H1 (cell line): ENCODE measurements around the gene CXCL3. TPM values are rescaled to one million over a fixed set of nuclear protein-coding genes. Genes with fewer than 3 reads are reported as not detected.

ENCODE experiments used
- CTCF ChIA-PET: fragments of 300-600 bp; sonication (Branson Sonifier 250); formaldehyde crosslinking; loops from one replicate; lab custom pipeline; 2021; ENCODE audit not compliant: partially characterized antibody; lab: Charles Lee
- POLR2A ChIA-PET: fragments of 300-600 bp; sonication (Branson Sonifier 250); formaldehyde crosslinking; loops from one replicate; lab custom pipeline; 2021; ENCODE audit warnings: inconsistent platforms; ENCODE audit not compliant: partially characterized antibody; lab: Charles Lee
- DNase-seq, 2 experiments: peaks; one replicate each; pipeline versions ENCODE4 v3.0.0 to v3.0.0-alpha.2; 2010 to 2022; ENCODE audit warnings: low spot score in 2 of 2, low read depth in 1 of 2, mixed read lengths in 1 of 2
- FAIRE-seq: peaks from 2 replicates; lab custom pipeline; 2011; peaks lifted over from hg19 to GRCh38; lab: Jason Lieb, UNC
- H2AFZ ChIP-seq: 2 replicates; pipeline ENCODE4 v1.8.1; 2012; ENCODE audit warnings: low read length, inconsistent platforms
- H2AK5ac ChIP-seq: 2 replicates; pipeline ENCODE4 v1.6.1; 2013; ENCODE audit warnings: low read depth, low read length
- H2BK120ac ChIP-seq: replicated peaks from 2 replicates; pipeline ENCODE3; 2013; ENCODE audit warnings: low read depth, low read length, inconsistent platforms
- H2BK12ac ChIP-seq: 2 replicates; pipeline ENCODE4 v1.6.1; 2013; ENCODE audit warnings: low read depth, low read length
- H2BK15ac ChIP-seq: 2 replicates; pipeline ENCODE4 v1.6.1; 2013; ENCODE audit warnings: low read length
- H2BK20ac ChIP-seq: 2 replicates; pipeline ENCODE4 v1.6.1; 2013; ENCODE audit warnings: low read length
- H2BK5ac ChIP-seq: 2 replicates; pipeline ENCODE4 v1.6.1; 2013; ENCODE audit warnings: low read depth, low read length
- H3K14ac ChIP-seq: 2 replicates; pipeline ENCODE4 v1.6.1; 2013; ENCODE audit warnings: inconsistent platforms; ENCODE audit not compliant: insufficient read length
- H3K18ac ChIP-seq: 2 replicates; pipeline ENCODE4 v1.6.1; 2013; ENCODE audit warnings: low read length; ENCODE audit errors: extremely low read depth
- H3K23ac ChIP-seq: 2 replicates; pipeline ENCODE4 v1.6.1; 2013; ENCODE audit warnings: inconsistent platforms; ENCODE audit not compliant: insufficient read length
- H3K23me2 ChIP-seq: 2 replicates; pipeline ENCODE4 v1.6.1; 2013; ENCODE audit warnings: low read depth, low read length
- H3K27ac ChIP-seq: 2 replicates; pipeline ENCODE4 v1.6.1; 2011; ENCODE audit warnings: low read depth, low read length, inconsistent platforms
- H3K27me3 ChIP-seq, 4 experiments: replicated peaks in 1 of 4; 1 replicate in 1 of 4; 2 replicates in 3 of 4; pipeline versions ENCODE4 v1.6.1 to v1.8.1; 2011 to 2013; ENCODE audit warnings: low read length in 3 of 4, mild to moderate bottlenecking in 3 of 4, inconsistent platforms in 2 of 4, mixed read lengths in 2 of 4, moderate library complexity in 1 of 4; ENCODE audit not compliant: control insufficient read depth in 3 of 4, insufficient read depth in 3 of 4; ENCODE audit errors: extremely low read depth in 1 of 4
- H3K36me3 ChIP-seq, 4 experiments: 2 replicates each; pipeline versions ENCODE4 v1.6.1 to v1.8.1; 2011 to 2013; ENCODE audit warnings: mild to moderate bottlenecking in 4 of 4, low read length in 3 of 4, moderate library complexity in 2 of 4, control low read depth in 1 of 4, inconsistent platforms in 1 of 4; ENCODE audit not compliant: insufficient read depth in 4 of 4, control insufficient read depth in 2 of 4
- H3K4ac ChIP-seq: replicated peaks from 2 replicates; pipeline ENCODE3; 2013; ENCODE audit warnings: low read length, low read depth, mixed read lengths, inconsistent platforms; ENCODE audit not compliant: insufficient read length
- H3K4me1 ChIP-seq, 4 experiments: replicated peaks in 1 of 4; 1 replicate in 1 of 4; 2 replicates in 3 of 4; pipeline versions ENCODE4 v1.6.1 to v1.8.1; 2011 to 2013; ENCODE audit warnings: low read length in 3 of 4, inconsistent platforms in 2 of 4, mixed read lengths in 1 of 4; ENCODE audit not compliant: insufficient read depth in 4 of 4, control insufficient read depth in 3 of 4
- H3K4me2 ChIP-seq, 2 experiments: 2 replicates each; pipeline versions ENCODE4 v1.6.1 to v1.8.1; 2011 to 2013; ENCODE audit warnings: low read depth in 2 of 2, low read length in 2 of 2, control low read depth in 1 of 2, inconsistent platforms in 1 of 2, mild to moderate bottlenecking in 1 of 2; ENCODE audit not compliant: insufficient read depth in 1 of 2
- H3K4me3 ChIP-seq, 4 experiments: fragments of 200-600, 300-600 bp in 1 of 4; sonication (generic), shearing (Covaris generic), sonication (Bioruptor Twin) in 1 of 4; 2 replicates each; pipeline versions ENCODE4 v1.5.1 to v1.8.1; 2011 to 2016; ENCODE audit warnings: low read length in 4 of 4, low read depth in 3 of 4, control low read depth in 2 of 4, inconsistent platforms in 2 of 4, mild to moderate bottlenecking in 2 of 4, mixed read lengths in 1 of 4, moderate library complexity in 1 of 4; ENCODE audit not compliant: insufficient read depth in 2 of 4; ENCODE audit errors: extremely low read depth in 1 of 4
- H3K56ac ChIP-seq: replicated peaks from 2 replicates; pipeline ENCODE3; 2013; ENCODE audit warnings: low read depth, mild to moderate bottlenecking, mixed read lengths, low read length, inconsistent platforms; ENCODE audit not compliant: insufficient read length
- H3K79me1 ChIP-seq: 2 replicates; pipeline ENCODE4 v1.6.1; 2013; ENCODE audit warnings: low read depth, low read length, control low read depth
- H3K79me2 ChIP-seq, 2 experiments: 2 replicates each; pipeline versions ENCODE4 v1.6.1 to v1.8.1; 2012 to 2013; ENCODE audit warnings: low read length in 2 of 2, mild to moderate bottlenecking in 2 of 2, inconsistent platforms in 1 of 2; ENCODE audit not compliant: insufficient read depth in 2 of 2, control insufficient read depth in 1 of 2
- H3K9ac ChIP-seq, 4 experiments: replicated peaks in 1 of 4; 1 replicate in 1 of 4; 2 replicates in 3 of 4; pipeline versions ENCODE4 v1.6.1 to v1.8.1; 2011 to 2013; ENCODE audit warnings: low read depth in 3 of 4, low read length in 3 of 4, control low read depth in 2 of 4, mild to moderate bottlenecking in 2 of 4, moderate library complexity in 2 of 4, inconsistent platforms in 1 of 4; ENCODE audit errors: extremely low read depth in 1 of 4
- H3K9me3 ChIP-seq, 2 experiments: 2 replicates each; pipeline versions ENCODE4 v1.6.1 to v1.8.1; 2012 to 2013; ENCODE audit warnings: mild to moderate bottlenecking in 2 of 2, moderate library complexity in 2 of 2, control low read depth in 1 of 2, inconsistent platforms in 1 of 2, low read depth in 1 of 2, low read length in 1 of 2, mixed read lengths in 1 of 2; ENCODE audit not compliant: insufficient read depth in 2 of 2
- H4K20me1 ChIP-seq, 2 experiments: replicated peaks in 1 of 2; 2 replicates each; pipeline versions ENCODE3 to v1.8.1; 2011 to 2013; ENCODE audit warnings: inconsistent platforms in 2 of 2, low read length in 2 of 2, mild to moderate bottlenecking in 1 of 2; ENCODE audit not compliant: insufficient read depth in 2 of 2, control insufficient read depth in 1 of 2
- H4K5ac ChIP-seq: 2 replicates; pipeline ENCODE4 v1.6.1; 2013; ENCODE audit warnings: low read length, low read depth, mixed read lengths, inconsistent platforms; ENCODE audit not compliant: insufficient read length
- H4K8ac ChIP-seq: 2 replicates; pipeline ENCODE4 v1.8.0; 2013; ENCODE audit warnings: mild to moderate bottlenecking, moderate library complexity, low read length, inconsistent platforms; ENCODE audit not compliant: insufficient read depth; ENCODE audit errors: extremely low read depth
- H4K91ac ChIP-seq: replicated peaks from 2 replicates; pipeline ENCODE3; 2013; ENCODE audit warnings: low read length, mixed read lengths, inconsistent platforms; ENCODE audit not compliant: insufficient read length
- BACH1 ChIP-seq: IDR thresholded peaks from 2 replicates; pipeline ENCODE4 v1.6.1; 2012; ENCODE audit warnings: low read length, improper control_type of control experiment
- BCL11A ChIP-seq, 2 experiments: IDR thresholded peaks; one replicate each; pipeline ENCODE4 v1.6.1; 2011; ENCODE audit warnings: low read depth in 2 of 2, low read length in 2 of 2, mild to moderate bottlenecking in 2 of 2
- BRCA1 ChIP-seq: IDR thresholded peaks from 2 replicates; pipeline ENCODE4 v1.6.1; 2012; ENCODE audit warnings: low read depth, low read length, improper control_type of control experiment
- CHD2 ChIP-seq: IDR thresholded peaks from 2 replicates; pipeline ENCODE4 v1.6.1; 2012; ENCODE audit warnings: low read length, improper control_type of control experiment
- CTBP2 ChIP-seq: IDR thresholded peaks from 2 replicates; pipeline ENCODE4 v1.7.0; 2011; ENCODE audit warnings: borderline replicate concordance, mild to moderate bottlenecking, moderate library complexity, mixed read lengths, low read length; ENCODE audit not compliant: insufficient read depth, insufficient read length
- EZH2 ChIP-seq: fragments of 200-600 bp; sonication (generic); IDR thresholded peaks from 2 replicates; pipeline ENCODE4 v1.7.1; 2012; ENCODE audit warnings: low read depth, mild to moderate bottlenecking, moderate library complexity, low read length, inconsistent platforms; ENCODE audit not compliant: severe bottlenecking
- polyA plus RNA-seq, 7 experiments: library from polyadenylated mRNA; depleted of rRNA in 3 of 7; stranded (reverse) in 5 of 7; unstranded in 2 of 7; fragments of >200 nt in 5 of 7; fragments of 200-250 nt in 2 of 7; gene quantifications; 1 replicate in 5 of 7; 2 replicates in 1 of 7; 4 replicates in 1 of 7; pipeline versions ENCODE4 v1.2.1 to v1.2.3, GENCODE V29; 2011 to 2013; ENCODE audit warnings: missing spikeins in 2 of 7, mixed read lengths in 2 of 7
- total RNA-seq: library from RNA; stranded (reverse); fragmentation: NEBNext Ultra II Directional; extraction: Animal tissue kit (Norgen Biotek cat#: 25700); gene quantifications from 2 replicates; pipeline ENCODE4 v1.2.1, GENCODE V29; 2021

The CXCL3 gene
- total and polyA plus RNA-seq, 2 of the 8 experiments (the other 6 are each of a cell fraction or from before 2014, with no cell fraction given): 3.1 to 5.2 TPM

DNA sequence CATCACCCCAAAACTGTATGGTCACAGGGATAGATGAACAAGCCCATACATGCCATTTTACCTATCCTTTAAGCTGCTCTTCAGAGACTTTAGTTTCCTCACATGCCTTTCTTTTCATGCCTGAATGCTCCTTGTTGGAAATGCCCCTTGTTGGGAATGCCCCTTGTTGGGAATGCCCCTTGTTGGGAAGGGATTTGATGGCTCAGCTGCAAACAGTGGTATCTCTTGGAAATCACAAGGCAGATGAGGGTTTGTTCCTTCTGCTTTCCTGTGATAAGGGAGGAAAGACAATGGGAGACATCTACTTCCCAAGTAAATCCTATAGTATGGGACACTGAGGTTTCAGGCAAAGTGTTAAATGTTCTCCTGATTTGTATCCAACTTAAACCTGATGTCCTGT lies 49.0 kb upstream of the CXCL3 start:
- no peak overlapping the region for H3K4ac ChIP-seq
- no peak overlapping the region for H3K23ac ChIP-seq
- no peak overlapping the region for H3K56ac ChIP-seq
- no peak for FAIRE-seq
- H3K79me2 ChIP-seq: no peaks in the 10 kb centered on the region
- H3K27me3 ChIP-seq: no peaks in the 10 kb centered on the region
- H4K20me1 ChIP-seq: no peaks in the 10 kb centered on the region
- TF ChIP-seq BACH1: no peak
- TF ChIP-seq CTBP2: no peak
- no peak for TF ChIP-seq CHD2
- TF ChIP-seq BCL11A (IDR thresholded peaks at IDR 0.05; ENCODE audit: low read depth in 2 of 2, low read length in 2 of 2): no peak
- TF ChIP-seq EZH2: no peak
- no peak for TF ChIP-seq BRCA1
- TF ChIP-seq, all 59 proteins: peak for 0
- CTCF ChIA-PET: interaction anchor here (0.8 to 4.2 kb wide), 4 partner anchors 12 to 49 kb away, joined by 3 to 24 read pairs (median 4); partner anchors contain the start of genes CXCL2 and CXCL3
- no peak overlapping the region for H3K14ac ChIP-seq
- no peak overlapping the region for H3K4me3 ChIP-seq
- no peak overlapping the region for H3K9ac ChIP-seq
- H3K23me2 ChIP-seq: no peaks in the 10 kb centered on the region
- no peak for DNase-seq
- no peak overlapping the region for H2BK20ac ChIP-seq
- no peak overlapping the region for H3K18ac ChIP-seq
- POLR2A ChIA-PET: no interaction called here
- H2AFZ ChIP-seq: peak overlapping the region; percentile 23; the same call in 1 of the 2 replicates
- H3K4me2 ChIP-seq: no peak overlapping the region
- no peak overlapping the region for H2BK12ac ChIP-seq
- no peaks in the 10 kb centered on the region for H3K79me1 ChIP-seq
- no peak overlapping the region for H2AK5ac ChIP-seq
- no peak overlapping the region for H3K27ac ChIP-seq
- no peak overlapping the region for H4K8ac ChIP-seq
- no peaks in the 10 kb centered on the region for H3K4me1 ChIP-seq
- no peaks in the 10 kb centered on the region for H3K9me3 ChIP-seq
- no peak overlapping the region for H2BK5ac ChIP-seq
- H4K5ac ChIP-seq: no peak overlapping the region
- no peak overlapping the region for H2BK120ac ChIP-seq
- no peaks in the 10 kb centered on the region for H3K36me3 ChIP-seq
- no peak overlapping the region for H4K91ac ChIP-seq
- H2BK15ac ChIP-seq: no peak overlapping the region
